ENCODE results near the gene ATG2A. TPM values are rescaled to one million over a fixed set of nuclear protein-coding genes. Genes with fewer than 3 reads are reported as not detected.

ATG2A gene
- total RNA-seq, 2 experiments from 2014 or later, result 34.5 to 39.7 TPM

DNA sequence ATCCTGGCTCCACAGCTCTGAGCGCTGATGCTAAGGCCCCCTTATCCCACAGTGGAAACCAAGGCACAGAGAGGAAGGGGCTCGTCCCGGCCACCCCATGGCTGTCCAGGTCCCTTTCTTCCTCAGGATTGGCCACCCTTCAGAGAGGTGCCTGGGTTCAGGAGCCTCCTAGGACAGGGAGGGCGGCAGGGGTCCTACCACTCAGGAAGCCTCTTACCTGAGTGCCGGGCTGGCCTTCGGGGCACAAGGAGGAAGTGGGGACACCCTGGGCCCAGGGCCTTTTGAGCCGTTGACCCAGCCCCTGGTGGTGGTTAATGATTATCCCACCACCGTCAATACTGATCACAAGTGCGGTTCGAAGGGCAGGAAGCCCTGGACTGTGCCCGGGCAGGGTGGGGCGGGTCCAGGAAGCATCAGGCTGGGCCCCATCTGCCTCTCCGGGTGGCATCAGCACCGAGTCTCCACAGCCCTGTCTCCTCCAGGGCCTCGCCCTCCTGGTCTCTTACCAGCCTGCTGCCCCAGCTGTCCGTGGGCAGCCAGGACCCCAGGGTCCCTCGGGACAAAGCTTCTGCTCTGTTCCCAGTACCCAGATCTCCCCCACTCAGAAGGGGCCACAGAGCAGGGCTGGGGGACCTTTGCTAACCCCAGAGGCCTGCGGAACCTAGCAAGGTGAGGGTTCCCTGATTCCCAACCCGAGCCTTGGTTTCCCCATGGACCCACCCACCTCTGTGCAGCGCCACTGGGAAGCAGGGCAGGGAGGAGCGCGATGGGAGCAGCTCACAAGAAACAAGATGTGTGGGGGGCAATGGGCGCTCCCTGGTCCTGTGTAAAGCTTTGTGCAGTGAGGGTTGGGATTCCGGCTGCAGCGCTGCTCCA is 23.6 kb downstream of the ATG2A start:
- no peaks in the 10 kb centered on the region for H3K9me3 Mint-ChIP-seq

DNA sequence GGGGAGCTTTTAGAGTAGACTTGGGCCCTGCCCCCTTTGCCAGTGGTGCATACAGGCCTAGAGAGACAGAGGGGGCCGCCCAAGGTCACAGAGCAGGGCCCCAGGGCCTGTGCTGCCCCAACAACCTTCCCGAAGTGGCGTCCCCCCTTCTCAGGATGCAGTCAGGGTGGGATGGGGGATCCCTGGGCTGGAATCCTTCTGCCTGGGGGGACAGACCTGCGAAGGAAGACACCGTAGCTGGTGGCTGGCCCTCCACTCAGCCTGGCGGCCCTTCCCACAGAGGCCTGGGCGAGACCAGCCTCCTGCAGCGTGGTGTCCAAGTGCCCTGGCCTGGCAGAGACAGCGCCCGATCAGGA is 24.2 kb downstream of the ATG2A start:
- ATAC-seq (ENCODE audit: low read depth) (no peak), DNase-seq (no peak)
- Mint-ChIP-seq H3K36me3 (no peaks in the 10 kb centered on the region), H3K9me3 (no peaks in the 10 kb centered on the region), H3K27ac (no peak overlapping the region), H3K27me3 (no peaks in the 10 kb centered on the region), H3K4me3 (no peak overlapping the region), H3K4me1 (peaks cover 7% of the 10 kb centered on the region)
- POLR2A ChIA-PET, result interaction anchor here (24.3 kb wide), 1 partner anchor 35 kb away, joined by 782 read pairs; the partner anchor contains the start of gene CDC42BPG

More for the DNA sequence above, 23.6 kb downstream of the ATG2A start:
- Mint-ChIP-seq H3K27me3 (no peaks in the 10 kb centered on the region), H3K36me3 (peaks cover 1% of the 10 kb centered on the region), H3K27ac (no peak overlapping the region), H3K4me1 (peaks cover 3% of the 10 kb centered on the region), H3K4me3 (no peak overlapping the region)
- no peak for DNase-seq
- no peak for ATAC-seq (ENCODE audit: low read depth)
- POLR2A ChIA-PET, result interaction anchor here (0.9 to 24.3 kb wide), 2 partner anchors 12 to 36 kb away, joined by 3 to 782 read pairs; partner anchors contain the start of gene CDC42BPG

DNA sequence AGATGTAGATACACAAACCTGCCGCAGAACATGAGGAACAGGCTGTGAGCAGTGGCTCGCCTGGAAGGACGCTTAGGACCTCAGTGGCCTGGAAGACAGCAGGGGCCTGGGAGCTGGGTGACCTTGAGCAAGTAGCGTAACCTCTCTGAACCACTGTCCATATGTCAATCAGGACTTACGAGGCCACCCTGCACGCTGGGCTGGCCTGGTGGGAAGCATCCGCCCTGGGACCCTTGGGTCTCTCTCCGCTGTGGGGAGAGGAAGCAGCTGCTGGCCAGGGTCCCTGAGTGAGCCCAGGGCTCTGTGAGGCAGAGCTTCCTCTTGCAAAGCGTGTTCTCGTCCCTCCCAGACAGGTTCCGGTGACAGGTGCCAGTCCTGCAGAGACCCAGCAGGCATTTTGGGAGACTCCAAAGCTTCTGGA is 24.6 kb downstream of the ATG2A start:
- H3K4me3 Mint-ChIP-seq, result no peak overlapping the region
- no peaks in the 10 kb centered on the region for H3K27me3 Mint-ChIP-seq
- ATAC-seq (ENCODE audit: low read depth) (no peak), DNase-seq (no peak)
- H3K27ac Mint-ChIP-seq, result peak overlapping the region; percentile 38
- H3K9me3 Mint-ChIP-seq, result no peaks in the 10 kb centered on the region
- no peaks in the 10 kb centered on the region for H3K36me3 Mint-ChIP-seq
- H3K4me1 Mint-ChIP-seq, result peaks cover 9% of the 10 kb centered on the region
- POLR2A ChIA-PET, result interaction anchor here (24.3 kb wide), 1 partner anchor 35 kb away, joined by 782 read pairs; the partner anchor contains the start of gene CDC42BPG

DNA sequence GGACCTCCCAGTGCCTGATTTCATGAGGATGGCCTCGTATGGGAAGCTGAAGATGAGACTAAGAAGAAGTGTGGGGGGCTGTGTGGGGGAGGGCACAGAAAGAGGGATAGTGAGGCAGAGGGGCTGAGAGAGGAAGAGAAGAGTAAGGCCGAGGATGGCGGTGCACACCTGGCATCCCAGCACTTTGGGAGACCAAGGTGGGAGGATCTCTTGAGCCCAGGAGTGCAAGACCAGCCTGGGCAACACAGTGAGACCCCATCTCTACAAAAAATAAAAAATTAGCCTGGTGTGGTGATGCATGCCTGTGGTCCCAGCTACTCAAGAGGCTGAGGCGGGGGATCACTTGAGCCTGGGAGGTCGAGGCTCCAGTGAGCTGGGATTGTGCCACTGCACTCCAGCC is 25.1 kb downstream of the ATG2A start:
- POLR2A ChIA-PET, result interaction anchor here (24.3 kb wide), 1 partner anchor 34 kb away, joined by 782 read pairs; the partner anchor contains the start of gene CDC42BPG
- Mint-ChIP-seq H3K4me1 (peaks cover 10% of the 10 kb centered on the region), H3K27me3 (no peaks in the 10 kb centered on the region), H3K4me3 (no peak overlapping the region), H3K36me3 (no peaks in the 10 kb centered on the region), H3K9me3 (no peaks in the 10 kb centered on the region), H3K27ac (peak overlapping the region; percentile 38)
- DNase-seq, result no peak
- ATAC-seq (ENCODE audit: low read depth), result no peak

DNA sequence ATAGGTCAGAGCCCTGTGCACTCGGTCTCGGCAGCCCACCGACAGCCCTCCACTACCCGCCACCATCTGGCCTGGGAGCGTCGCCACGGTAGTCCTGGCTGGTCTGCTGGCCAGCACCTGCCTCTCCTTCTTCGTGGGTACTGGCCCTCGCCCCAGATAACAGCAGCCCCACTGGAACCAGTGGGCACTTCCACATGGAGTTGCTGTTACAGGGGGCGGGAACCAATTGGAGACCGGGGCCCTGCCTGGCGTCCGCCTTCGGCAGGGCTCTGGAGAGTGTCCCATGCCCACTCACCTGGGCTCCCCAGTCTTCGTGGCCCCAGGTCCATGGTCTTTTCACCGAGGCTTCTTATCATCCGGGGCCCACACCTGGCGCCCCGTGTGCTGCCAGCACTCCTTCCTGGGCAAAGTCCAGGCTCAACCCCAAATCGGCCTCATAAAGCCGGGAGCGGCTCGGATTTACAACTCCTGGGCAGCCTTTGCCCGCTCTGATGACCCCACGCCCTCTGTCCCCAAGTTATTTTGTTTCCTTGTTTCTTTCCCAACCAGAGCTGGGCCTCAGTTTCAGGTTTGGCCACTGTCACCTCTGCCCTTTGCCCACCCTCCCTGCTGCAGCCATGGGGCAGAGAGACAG is 25.7 kb downstream of the ATG2A start:
- POLR2A ChIA-PET, result interaction anchor here (24.3 kb wide), 1 partner anchor 34 kb away, joined by 782 read pairs; the partner anchor contains the start of gene CDC42BPG
- Mint-ChIP-seq H3K4me1 (peaks cover 10% of the 10 kb centered on the region), H3K27ac (no peak overlapping the region)

DNA sequence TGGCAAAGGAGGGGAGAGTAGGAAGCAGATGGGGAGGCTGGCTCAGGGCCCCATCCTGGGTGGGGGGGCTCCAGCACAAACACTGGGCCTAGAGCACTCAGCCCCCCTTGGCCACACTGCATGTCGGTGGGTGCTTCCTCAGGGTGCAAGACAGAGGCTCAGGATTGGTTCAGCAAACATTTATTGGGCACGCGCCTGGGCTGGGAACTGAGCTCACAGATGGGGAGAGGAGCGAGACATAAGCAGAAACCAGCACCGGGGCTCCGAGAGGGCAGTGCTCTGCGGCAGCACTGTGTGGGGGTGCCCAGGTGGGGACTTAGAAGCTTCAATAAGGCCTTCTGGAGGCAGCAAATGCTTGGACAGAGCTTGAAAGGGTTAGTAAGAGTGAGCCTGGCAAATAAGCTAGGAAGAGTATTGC is 26.5 kb downstream of the ATG2A start:
- POLR2A ChIA-PET, result interaction anchor here (1.1 to 24.3 kb wide), 2 partner anchors 13 to 33 kb away, joined by 6 to 782 read pairs; partner anchors contain the start of genes CDC42BPG and EHD1
- H3K36me3 Mint-ChIP-seq, result no peaks in the 10 kb centered on the region
- peaks cover 17% of the 10 kb centered on the region for H3K4me1 Mint-ChIP-seq
- H3K4me3 Mint-ChIP-seq, result no peak overlapping the region
- no peak for ATAC-seq (ENCODE audit: low read depth)
- H3K27ac Mint-ChIP-seq, result no peak overlapping the region
- no peaks in the 10 kb centered on the region for H3K27me3 Mint-ChIP-seq
- no peaks in the 10 kb centered on the region for H3K9me3 Mint-ChIP-seq
- DNase-seq, result no peak

More for the DNA sequence above, 25.7 kb downstream of the ATG2A start:
- H3K27me3 Mint-ChIP-seq, result no peaks in the 10 kb centered on the region
- DNase-seq, result no peak
- no peaks in the 10 kb centered on the region for H3K36me3 Mint-ChIP-seq
- H3K9me3 Mint-ChIP-seq, result no peaks in the 10 kb centered on the region
- no peak overlapping the region for H3K4me3 Mint-ChIP-seq
- no peak for ATAC-seq (ENCODE audit: low read depth)

DNA sequence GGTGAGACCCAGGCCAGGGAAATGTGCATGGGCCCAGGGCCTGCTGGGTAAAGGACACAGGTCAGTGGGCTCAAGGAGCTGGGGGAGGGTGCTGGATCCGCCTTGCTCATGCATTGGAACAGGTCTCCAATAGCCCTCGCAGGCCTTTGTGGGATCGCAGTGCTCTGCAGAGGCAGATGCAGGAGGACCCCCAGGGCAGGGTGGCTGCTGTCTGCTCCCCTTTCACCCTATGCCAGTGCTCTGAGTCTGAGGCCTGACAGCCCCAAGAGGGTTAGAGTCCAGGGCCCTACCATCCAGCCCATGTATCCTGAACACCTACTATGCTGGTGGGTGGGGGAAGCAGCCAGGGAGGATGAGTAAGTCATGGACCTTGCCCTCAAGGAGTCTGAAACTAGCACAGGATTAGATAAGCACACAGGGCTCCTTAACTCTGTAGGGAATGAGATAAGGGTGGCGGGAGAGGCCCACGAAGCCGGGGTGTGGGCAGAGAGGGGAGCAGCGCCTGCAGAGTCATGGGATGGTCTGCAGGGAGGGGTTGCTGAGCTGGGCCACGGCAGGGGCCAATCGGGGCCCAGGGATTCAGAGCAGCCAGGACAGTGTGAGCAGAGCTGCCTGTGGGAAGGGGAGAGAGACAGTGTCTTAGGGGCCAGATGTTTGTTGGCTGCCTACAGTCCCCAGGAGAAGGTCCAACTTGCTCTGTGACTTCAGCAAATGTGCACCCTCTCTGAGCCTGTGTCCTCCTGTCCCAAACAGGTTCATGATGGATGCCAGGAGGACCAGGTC is 28.1 kb downstream of the ATG2A start:
- Mint-ChIP-seq H3K27me3 (no peaks in the 10 kb centered on the region), H3K4me3 (no peak overlapping the region), H3K4me1 (peaks cover 19% of the 10 kb centered on the region), H3K36me3 (no peaks in the 10 kb centered on the region), H3K9me3 (no peaks in the 10 kb centered on the region), H3K27ac (no peak overlapping the region)
- ATAC-seq (ENCODE audit: low read depth) (no peak), DNase-seq (no peak)
- POLR2A ChIA-PET, result interaction anchor here (1.2 to 24.3 kb wide), 3 partner anchors 11 to 32 kb away, joined by 3 to 782 read pairs (median 26); partner anchors contain the start of genes CDC42BPG and EHD1

DNA sequence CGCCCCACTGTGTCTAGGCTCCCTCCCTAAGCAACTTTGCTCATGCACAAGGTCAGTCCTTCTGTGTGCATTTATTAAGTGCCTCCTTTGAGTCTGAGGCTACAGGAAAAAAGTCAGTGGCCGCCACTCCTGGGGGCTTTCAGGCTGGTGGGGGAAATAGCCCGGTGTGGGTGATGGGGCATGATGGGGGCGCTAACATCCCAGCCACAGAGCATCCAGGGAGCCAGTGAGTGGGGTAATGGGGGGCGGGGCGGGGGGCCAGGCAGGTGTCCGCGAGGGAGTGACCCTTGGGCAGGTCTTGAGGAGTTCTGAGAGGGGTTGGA is 28.6 kb downstream of the ATG2A start:
- no peak for DNase-seq
- H3K27me3 Mint-ChIP-seq, result no peaks in the 10 kb centered on the region
- POLR2A ChIA-PET, result interaction anchor here (0.6 to 24.3 kb wide), 4 partner anchors 10 to 36 kb away, joined by 3 to 782 read pairs (median 14); partner anchors contain the start of genes CDC42BPG, EHD1 and PPP2R5B
- H3K4me3 Mint-ChIP-seq, result peak overlapping the region; percentile 83
- peak overlapping the region; percentile 78 for H3K27ac Mint-ChIP-seq
- no peaks in the 10 kb centered on the region for H3K36me3 Mint-ChIP-seq
- H3K9me3 Mint-ChIP-seq, result no peaks in the 10 kb centered on the region
- ATAC-seq (ENCODE audit: low read depth), result no peak
- peaks cover 19% of the 10 kb centered on the region for H3K4me1 Mint-ChIP-seq

DNA sequence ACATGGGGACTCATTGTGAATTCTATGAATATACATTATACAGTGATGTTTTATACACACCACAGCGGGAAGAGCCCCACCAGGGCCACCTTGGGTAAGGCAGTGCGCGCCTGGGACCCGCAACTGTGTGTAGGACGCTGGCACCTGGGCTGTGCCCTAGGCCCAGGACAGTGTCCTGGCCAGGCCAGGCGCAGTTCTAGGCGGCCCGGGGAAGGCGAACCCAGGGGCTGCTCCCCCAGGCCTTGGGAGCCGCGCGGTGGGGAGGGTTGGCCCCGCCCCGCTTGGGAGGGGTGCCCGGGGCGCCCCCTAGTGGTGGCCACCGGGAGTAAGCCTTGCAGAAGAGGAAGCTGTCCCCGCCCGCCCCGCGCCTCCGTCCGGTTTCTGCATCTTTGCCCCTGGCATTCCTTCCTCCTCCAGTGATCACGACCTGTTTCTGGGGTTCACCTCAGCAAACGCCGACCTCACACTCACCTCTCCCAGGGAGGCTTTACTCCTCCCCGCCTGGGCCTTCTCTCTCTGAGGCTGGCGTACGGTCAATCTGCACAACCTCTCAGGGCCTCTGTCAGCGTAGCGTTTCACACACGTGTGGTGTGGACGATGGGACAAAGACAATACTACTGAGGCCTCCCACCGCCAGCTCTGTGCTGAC is 29.1 kb downstream of the ATG2A start:
- ATAC-seq (ENCODE audit: low read depth), result peak; percentile 86
- no peaks in the 10 kb centered on the region for H3K27me3 Mint-ChIP-seq
- peak overlapping the region; percentile 78 for H3K27ac Mint-ChIP-seq
- POLR2A ChIA-PET, result interaction anchor here (0.6 to 24.3 kb wide), 5 partner anchors 10 to 446 kb away, joined by 3 to 782 read pairs (median 3); partner anchors contain the start of genes CDC42BPG, EHD1 and PPP2R5B
- peak overlapping the region; percentile 83 for H3K4me3 Mint-ChIP-seq
- peak; percentile 96 for DNase-seq
- H3K4me1 Mint-ChIP-seq, result peaks cover 19% of the 10 kb centered on the region
- no peaks in the 10 kb centered on the region for H3K36me3 Mint-ChIP-seq
- no peaks in the 10 kb centered on the region for H3K9me3 Mint-ChIP-seq

DNA sequence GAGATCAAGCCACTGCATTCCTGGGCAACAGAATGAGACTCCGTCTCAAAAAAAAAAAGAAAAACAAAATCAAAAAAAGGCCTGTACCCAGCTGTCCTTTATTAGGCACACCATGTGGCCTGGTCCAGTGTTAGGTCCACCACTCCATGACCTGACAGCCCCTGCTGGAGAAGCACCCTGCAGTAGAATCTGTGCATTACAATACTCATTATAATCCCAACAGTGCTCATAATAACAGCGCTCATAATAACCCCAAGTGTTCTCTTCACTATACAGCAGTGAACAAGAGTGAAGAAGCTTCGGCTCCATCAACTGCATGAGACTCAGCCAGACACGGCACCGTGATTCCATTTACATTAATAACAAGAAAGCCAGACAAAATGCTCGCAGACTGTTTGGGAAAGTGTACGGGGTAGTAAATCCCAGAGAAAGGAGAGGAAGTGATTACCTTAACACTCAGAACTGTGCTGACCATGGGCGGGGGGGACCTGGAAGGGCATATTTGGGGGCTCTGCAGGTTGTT is 29.7 kb downstream of the ATG2A start:
- POLR2A ChIA-PET, result interaction anchor here (0.6 to 24.3 kb wide), 3 partner anchors 9 to 447 kb away, joined by 3 to 782 read pairs (median 26); partner anchors contain the start of genes CDC42BPG and EHD1
- peak overlapping the region; percentile 56 for H3K4me3 Mint-ChIP-seq
- H3K27ac Mint-ChIP-seq, result peak overlapping the region; percentile 73

DNA sequence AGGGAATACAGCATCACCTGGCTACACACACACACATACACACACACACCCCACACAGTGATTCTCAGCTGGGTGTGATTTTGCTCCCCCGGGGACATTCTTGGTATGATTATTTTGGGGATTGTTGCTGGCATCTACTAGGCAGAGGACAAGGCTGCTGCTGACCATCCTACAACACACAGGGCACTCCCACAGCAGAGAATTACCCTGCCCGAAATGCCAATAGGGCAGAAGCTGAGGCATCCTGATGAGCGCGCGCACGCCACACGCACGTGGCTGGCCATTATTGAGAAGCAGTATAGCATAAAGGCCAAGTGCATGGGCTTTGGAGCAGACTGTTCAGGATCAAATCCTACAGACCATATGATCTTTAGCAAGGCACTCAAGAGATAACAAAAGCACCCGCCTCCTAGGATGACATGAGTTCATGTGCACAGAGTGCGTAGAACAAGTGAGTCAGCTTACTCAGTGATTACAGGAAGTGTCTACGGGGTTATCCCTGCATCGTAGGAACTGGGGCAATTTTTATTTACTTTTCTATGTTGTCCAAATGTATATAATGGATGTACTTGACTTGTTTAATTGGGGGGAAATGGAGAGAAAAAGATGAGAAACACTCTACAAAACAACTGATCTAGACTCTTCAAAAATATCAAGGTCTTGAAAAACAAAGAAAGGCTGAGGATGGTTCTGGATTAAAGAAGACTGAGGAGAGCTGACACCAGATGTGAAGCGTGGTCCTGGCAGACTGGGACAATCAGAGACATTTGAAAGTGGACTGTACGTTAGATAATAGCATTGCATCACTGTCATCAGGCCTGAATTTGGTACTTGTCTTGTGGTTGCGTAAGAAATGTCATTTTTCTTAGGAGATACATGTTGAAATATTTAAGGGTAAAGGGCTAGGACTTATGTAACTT is 31.4 kb downstream of the ATG2A start:
- Mint-ChIP-seq H3K4me3 (peak overlapping the region; percentile 48), H3K4me1 (peaks cover 28% of the 10 kb centered on the region)
- POLR2A ChIA-PET, result interaction anchor here (1.3 to 24.3 kb wide), 5 partner anchors 9 to 236 kb away, joined by 4 to 782 read pairs (median 5); partner anchors contain the start of genes CDC42BPG, FAU and MRPL49

More for the DNA sequence above, 29.7 kb downstream of the ATG2A start:
- DNase-seq (no peak), ATAC-seq (ENCODE audit: low read depth) (no peak)
- no peaks in the 10 kb centered on the region for H3K27me3 Mint-ChIP-seq
- H3K4me1 Mint-ChIP-seq, result peaks cover 19% of the 10 kb centered on the region
- H3K36me3 Mint-ChIP-seq, result no peaks in the 10 kb centered on the region
- no peaks in the 10 kb centered on the region for H3K9me3 Mint-ChIP-seq

More for the DNA sequence above, 31.4 kb downstream of the ATG2A start:
- H3K27ac Mint-ChIP-seq, result peak overlapping the region; percentile 84
- ATAC-seq (ENCODE audit: low read depth) (peak; percentile 60), DNase-seq (no peak)
- no peaks in the 10 kb centered on the region for H3K9me3 Mint-ChIP-seq
- no peaks in the 10 kb centered on the region for H3K27me3 Mint-ChIP-seq
- no peaks in the 10 kb centered on the region for H3K36me3 Mint-ChIP-seq

Measured in activated naive CD8-positive, alpha-beta T cell treated with anti-CD3 and anti-CD28 coated beads, Interleukin-2, amount 10 ng/mL, durations not matched to agents 7 days and 5 days (primary cell).